GM18868 (cell line): ENCODE results near the gene DSG3.

ENCODE experiments used
- ATAC-seq: cut with Tn5 transposase; IDR thresholded peaks from one replicate; pipeline ENCODE4 v1.9.1; 2021; ENCODE audit warnings: mild to moderate bottlenecking, moderate library complexity; ENCODE audit not compliant: unreplicated experiment

DSG3 gene

GRCh38 chr18:31430554-31430953, 17.0 kb upstream of the DSG3 start:
- peak; percentile 57 for ATAC-seq

- no peak for ATAC-seq
Measured at GRCh38 chr18:31432316-31432715, 15.2 kb upstream of the DSG3 start.

GRCh38 chr18:31436825-31437224, 10.7 kb upstream of the DSG3 start:
- ATAC-seq: no peak

GRCh38 chr18:31438402-31438801, 9.1 kb upstream of the DSG3 start:
- ATAC-seq: peak; percentile 80

GRCh38 chr18:31439807-31440325, 7.7 kb upstream of the DSG3 start:
- ATAC-seq: no peak

- no peak for ATAC-seq
Measured at GRCh38 chr18:31440787-31441186, 6.8 kb upstream of the DSG3 start.

- no peak for ATAC-seq
Measured at GRCh38 chr18:31441493-31441892, 6.0 kb upstream of the DSG3 start.

GRCh38 chr18:31444142-31444541, 3.4 kb upstream of the DSG3 start:
- ATAC-seq: no peak

GRCh38 chr18:31445908-31446307, 1.6 kb upstream of the DSG3 start:
- ATAC-seq: no peak

GRCh38 chr18:31446854-31447253, 687 bp upstream of the DSG3 start:
- ATAC-seq: no peak

- ATAC-seq: no peak
Measured at GRCh38 chr18:31450409-31450808, 2.9 kb downstream of the DSG3 start.

- no peak for ATAC-seq
Measured at GRCh38 chr18:31451625-31452024, 4.1 kb downstream of the DSG3 start.

- ATAC-seq: no peak
Measured at GRCh38 chr18:31454066-31454708, 6.6 kb downstream of the DSG3 start.

GRCh38 chr18:31469629-31470028, 22.1 kb downstream of the DSG3 start:
- ATAC-seq: no peak

GRCh38 chr18:31478688-31479087, 31.1 kb downstream of the DSG3 start:
- no peak for ATAC-seq

- ATAC-seq: no peak
Measured at GRCh38 chr18:31482051-31482450, 34.5 kb downstream of the DSG3 start.

GRCh38 chr18:31483396-31483795, 35.9 kb downstream of the DSG3 start:
- ATAC-seq: no peak

- ATAC-seq: no peak
Measured at GRCh38 chr18:31484461-31484860, 36.9 kb downstream of the DSG3 start.

- ATAC-seq: no peak
Measured at GRCh38 chr18:31486165-31486564, 38.6 kb downstream of the DSG3 start.

GRCh38 chr18:31487246-31488015, 39.9 kb downstream of the DSG3 start:
- ATAC-seq: no peak

- ATAC-seq: no peak
Measured at GRCh38 chr18:31489311-31489710, 41.8 kb downstream of the DSG3 start.

- peak; percentile 96 for ATAC-seq
Measured at GRCh38 chr18:31490387-31490786, 42.8 kb downstream of the DSG3 start.
